Osteocyte (in vitro differentiated cells): Measurements from ENCODE around the gene HOXA6. TPM values are rescaled to one million over a fixed set of nuclear protein-coding genes. Genes with fewer than 3 reads are reported as not detected.

ENCODE experiments used
- DNase-seq: peaks from one replicate; pipeline ENCODE4 v3.0.0; 2021; ENCODE audit warnings: mixed read lengths; ENCODE audit not compliant: unreplicated experiment; ENCODE audit errors: extremely low spot score
- H3K27ac Mint-ChIP-seq: one replicate; pipeline ENCODE4 v1.8.0; 2021; ENCODE audit warnings: mild to moderate bottlenecking, mixed read lengths; ENCODE audit not compliant: unreplicated experiment
- H3K27me3 Mint-ChIP-seq: one replicate; pipeline ENCODE4 v1.8.0; 2021; ENCODE audit warnings: mixed read lengths; ENCODE audit not compliant: unreplicated experiment
- H3K36me3 Mint-ChIP-seq: one replicate; pipeline ENCODE4 v1.8.0; 2021; ENCODE audit warnings: mixed read lengths; ENCODE audit not compliant: unreplicated experiment
- H3K4me1 Mint-ChIP-seq: one replicate; pipeline ENCODE4 v1.8.0; 2021; ENCODE audit warnings: mixed read lengths; ENCODE audit not compliant: unreplicated experiment
- H3K4me3 Mint-ChIP-seq: one replicate; pipeline ENCODE4 v1.8.0; 2021; ENCODE audit warnings: mild to moderate bottlenecking, moderate library complexity, mixed read lengths; ENCODE audit not compliant: unreplicated experiment
- H3K9me3 Mint-ChIP-seq: one replicate; pipeline ENCODE4 v1.8.0; 2021; ENCODE audit warnings: mixed read lengths; ENCODE audit not compliant: unreplicated experiment
- CTCF ChIP-seq: fragments of 200-600 bp; sonication (generic); IDR thresholded peaks from 2 replicates; pipeline ENCODE4 v1.5.0; 2021; ENCODE audit warnings: antibody characterized with exemption, mild to moderate bottlenecking, moderate library complexity
- total RNA-seq: library from RNA; stranded (reverse); gene quantifications from 2 replicates; pipeline ENCODE4 v1.2.1, GENCODE V29; 2021

The HOXA6 gene
- total RNA-seq, 1 donor from 2014 or later, result not detected

- H3K36me3 Mint-ChIP-seq, result peaks cover 2% of the 10 kb centered on the region
- no peak for TF ChIP-seq CTCF
- peaks cover 14% of the 10 kb centered on the region for H3K4me1 Mint-ChIP-seq
- H3K27me3 Mint-ChIP-seq, result peaks cover 73% of the 10 kb centered on the region
- no peak for DNase-seq
- H3K4me3 Mint-ChIP-seq, result peak overlapping the region; percentile 32
- H3K27ac Mint-ChIP-seq, result no peak overlapping the region
- H3K9me3 Mint-ChIP-seq, result no peaks in the 10 kb centered on the region
Measured at GRCh38 chr7:27169658-27170425, 22.3 kb upstream of the HOXA6 start.

GRCh38 chr7:27168265-27168947 is 20.8 kb upstream of the HOXA6 start:
- peaks cover 2% of the 10 kb centered on the region for H3K36me3 Mint-ChIP-seq
- H3K27me3 Mint-ChIP-seq, result peaks cover 80% of the 10 kb centered on the region
- H3K4me1 Mint-ChIP-seq, result peaks cover 13% of the 10 kb centered on the region
- no peak overlapping the region for H3K27ac Mint-ChIP-seq
- no peaks in the 10 kb centered on the region for H3K9me3 Mint-ChIP-seq
- no peak overlapping the region for H3K4me3 Mint-ChIP-seq
- no peak for DNase-seq
- no peak for TF ChIP-seq CTCF

GRCh38 chr7:27167916-27168264 is 20.3 kb upstream of the HOXA6 start:
- peaks cover 12% of the 10 kb centered on the region for H3K4me1 Mint-ChIP-seq
- no peak overlapping the region for H3K4me3 Mint-ChIP-seq
- TF ChIP-seq CTCF, result no peak
- no peaks in the 10 kb centered on the region for H3K9me3 Mint-ChIP-seq
- no peak for DNase-seq
- no peak overlapping the region for H3K27ac Mint-ChIP-seq
- peaks cover 83% of the 10 kb centered on the region for H3K27me3 Mint-ChIP-seq
- H3K36me3 Mint-ChIP-seq, result peaks cover 2% of the 10 kb centered on the region

GRCh38 chr7:27166531-27167505 is 19.2 kb upstream of the HOXA6 start:
- TF ChIP-seq CTCF, result no peak
- DNase-seq, result no peak
- Mint-ChIP-seq H3K27ac (no peak overlapping the region), H3K27me3 (peaks cover 84% of the 10 kb centered on the region), H3K9me3 (no peaks in the 10 kb centered on the region), H3K4me1 (peaks cover 7% of the 10 kb centered on the region), H3K36me3 (peaks cover 2% of the 10 kb centered on the region), H3K4me3 (no peak overlapping the region)
